ENCODE results near the gene LRIT1.

DNA sequence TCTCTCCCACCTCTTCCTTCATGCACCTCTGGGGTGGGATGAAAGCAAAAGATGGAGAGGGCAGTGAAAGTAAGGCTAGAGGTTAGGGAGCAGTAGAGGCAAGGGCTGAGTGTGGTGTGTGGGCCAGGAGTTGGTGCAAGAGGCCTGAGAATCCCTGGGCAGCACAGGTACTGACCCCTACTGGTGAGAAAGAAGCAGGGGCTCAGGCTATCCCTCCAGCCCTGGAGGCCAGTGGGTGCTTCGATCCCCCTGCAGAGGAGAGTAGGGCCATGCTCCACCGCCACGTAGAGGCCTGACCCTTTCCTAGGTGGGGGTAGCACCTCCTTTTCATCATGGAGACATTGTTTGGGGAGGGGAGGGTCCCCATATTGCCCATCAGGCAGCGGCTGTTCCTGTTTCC lies 37.2 kb downstream of the LRIT1 start:
- TF ChIP-seq EZH2 (IDR thresholded peaks at IDR 0.05) (no peak), POLR2AphosphoS5 (IDR thresholded peaks at IDR 0.05; ENCODE audit: borderline replicate concordance, low read depth, low read length) (no peak)

All from SK-N-MC (cell line).